GM12878 (cell line): ENCODE measurements around the gene AMBRA1. TPM values are rescaled to one million over a fixed set of nuclear protein-coding genes. Genes with fewer than 3 reads are reported as not detected.

Experiments used
- ATAC-seq: fragments of 200-7000 bp; cut with Tn5 transposase; 3 replicates; pipeline ENCODE4 v1.9.1; 2020; ENCODE audit warnings: mild to moderate bottlenecking, moderate library complexity
- BruUV-seq: library from RNA; stranded (reverse); fragments of 400-500 nt; replicated peaks from 2 replicates; lab custom pipeline; 2021; lab: Mats Ljungman, UMichigan
- CTCF ChIA-PET: fragments of 300-600 bp; sonication (Branson Sonifier 250); formaldehyde crosslinking; extraction: SDS; loops from one replicate; lab custom pipeline; 2021; ENCODE audit warnings: inconsistent platforms; lab: Yijun Ruan, JAX
- POLR2A ChIA-PET: fragments of 350-600 bp; formaldehyde crosslinking; extraction: SDS; loops from one replicate; lab custom pipeline; 2021; ENCODE audit warnings: inconsistent platforms; lab: Charles Lee
- RAD21 ChIA-PET: fragments of 300-600 bp; sonication (Branson Sonifier 250); formaldehyde crosslinking; loops from one replicate; lab custom pipeline; 2023; ENCODE audit warnings: antibody characterized with exemption; ENCODE audit not compliant: unreplicated experiment; lab: Charles Lee
- SMC1A ChIA-PET: fragments of 300-600 bp; sonication (Branson Sonifier 250); formaldehyde crosslinking; loops from one replicate; lab custom pipeline; 2023; ENCODE audit not compliant: unreplicated experiment, uncharacterized antibody; lab: Charles Lee
- DNase-seq: peaks from one replicate; pipeline ENCODE4 v3.0.0-alpha.2; 2011; ENCODE audit warnings: low read depth, low spot score
- FAIRE-seq: peaks from 3 replicates; lab custom pipeline; 2011; peaks lifted over from hg19 to GRCh38; lab: Jason Lieb, UNC
- H2AFZ ChIP-seq: 2 replicates; pipeline ENCODE4 v1.6.0; 2011; ENCODE audit warnings: low read depth, low read length, control low read depth; ENCODE audit not compliant: control insufficient read depth
- H3K27ac ChIP-seq: 2 replicates; pipeline ENCODE4 v1.5.1; 2011; ENCODE audit warnings: control low read depth; ENCODE audit not compliant: control insufficient read depth, insufficient read depth
- H3K27me3 ChIP-seq, 2 experiments: replicated peaks in 1 of 2; 2 replicates each; pipeline versions ENCODE4 v1.6.0 to v1.6.1; 2011; ENCODE audit warnings: low read length in 1 of 2; ENCODE audit not compliant: control insufficient read depth in 2 of 2, insufficient read depth in 2 of 2
- H3K36me3 ChIP-seq, 2 experiments: 2 replicates each; pipeline ENCODE4 v1.5.1; 2011; ENCODE audit warnings: low read length in 1 of 2; ENCODE audit not compliant: control insufficient read depth in 2 of 2, insufficient read depth in 2 of 2
- H3K4me1 ChIP-seq: 2 replicates; pipeline ENCODE4 v1.6.1; 2011; ENCODE audit warnings: mild to moderate bottlenecking, low read length, moderate library complexity, mixed read lengths; ENCODE audit not compliant: control insufficient read depth, insufficient read depth
- H3K4me2 ChIP-seq: 2 replicates; pipeline ENCODE4 v1.6.0; 2011; ENCODE audit warnings: control low read depth; ENCODE audit not compliant: control insufficient read depth, insufficient read depth
- H3K4me3 ChIP-seq: fragments of 200-600 bp; sonication (generic); 2 replicates; pipeline ENCODE4 v1.5.1; 2016
- H3K79me2 ChIP-seq: 2 replicates; pipeline ENCODE4 v1.6.0; 2011; ENCODE audit warnings: low read length; ENCODE audit not compliant: control insufficient read depth, insufficient read depth
- H3K9ac ChIP-seq: 2 replicates; pipeline ENCODE4 v1.8.0; 2011; ENCODE audit warnings: low read length, control low read depth, mixed read lengths; ENCODE audit not compliant: control insufficient read depth, insufficient read depth
- H3K9me3 ChIP-seq: replicated peaks from 3 replicates; pipeline ENCODE4 v1.5.1; 2011; ENCODE audit warnings: mild to moderate bottlenecking, low read length; ENCODE audit not compliant: control insufficient read depth, insufficient read depth
- H4K20me1 ChIP-seq: 2 replicates; pipeline ENCODE4 v1.6.0; 2011; ENCODE audit not compliant: control insufficient read depth, insufficient read depth
- CBX5 ChIP-seq: sonication (generic); IDR thresholded peaks from 2 replicates; pipeline ENCODE4 v1.6.1; 2016; ENCODE audit warnings: low read depth, moderate library complexity, mild to moderate bottlenecking, inconsistent platforms
- GABPA ChIP-seq: IDR thresholded peaks from 2 replicates; pipeline ENCODE4 v1.6.1; 2014; ENCODE audit warnings: antibody characterized with exemption, low read depth, mild to moderate bottlenecking, inconsistent platforms
- POLR2A ChIP-seq: IDR thresholded peaks from 2 replicates; pipeline ENCODE4 v1.6.1; 2011; ENCODE audit warnings: low read depth, mild to moderate bottlenecking, low read length
- TCF3 ChIP-seq: IDR thresholded peaks from 2 replicates; pipeline ENCODE4 v1.6.1; 2012; ENCODE audit warnings: low read depth, mild to moderate bottlenecking, low read length, borderline replicate concordance; ENCODE audit not compliant: insufficient read depth
- ZBED1 ChIP-seq: IDR thresholded peaks from 2 replicates; pipeline ENCODE4 v1.6.1; 2016; ENCODE audit warnings: borderline replicate concordance
- ZZZ3 ChIP-seq: IDR thresholded peaks from 2 replicates; pipeline ENCODE4 v1.6.1; 2011; ENCODE audit warnings: low read depth; ENCODE audit not compliant: control insufficient read depth, insufficient read length
- WGBS: methylation state at CpG from one replicate; pipeline ENCODE4 v1.1.6; 2016; ENCODE audit warnings: low lambda C conversion rate; ENCODE audit not compliant: insufficient replicate concordance, insufficient coverage; ENCODE audit errors: missing lambda C conversion rate; 5-methylcytosine and 5-hydroxymethylcytosine counted together
- in situ Hi-C: fragments of 300-500 bp; cut with MboI; formaldehyde crosslinking; loops from 9 replicates; pipeline ENCODE4 v1.14.3; 2018; ENCODE audit warnings: mixed read lengths
- intact Hi-C: fragments of 100-400 bp; cut with micrococcal nuclease; formaldehyde crosslinking; loops from one replicate; pipeline ENCODE4 v1.14.2; 2022; ENCODE audit not compliant: unreplicated experiment
- polyA plus RNA-seq, 11 experiments: library from polyadenylated mRNA; depleted of rRNA in 4 of 11; unstranded in 6 of 11; stranded (reverse) in 5 of 11; fragments of >200 nt; fragmentation: Nextera tagmentation in 4 of 11; fragmentation: Illumina TruSeq in 1 of 11; extraction: Ambion mirVana in 4 of 11; extraction: Trizol in 1 of 11; gene quantifications; 1 replicate in 1 of 11; 2 replicates in 10 of 11; pipeline versions ENCODE4 v1.2.1 to v1.2.3, GENCODE V29; 2011 to 2016; ENCODE audit warnings: inconsistent platforms in 2 of 11, missing spikeins in 2 of 11, low read depth in 1 of 11
- total RNA-seq, 4 experiments: library from RNA; depleted of rRNA in 3 of 4; stranded (reverse); fragments of >200 nt in 3 of 4; fragmentation: Illumina TruSeq in 1 of 4; extraction: Trizol in 1 of 4; gene quantifications; 2 replicates each; pipeline versions ENCODE4 v1.2.1 to v1.2.3, GENCODE V29; 2013 to 2021
- TF ChIP-seq, protein P1 (sequence below): IDR thresholded peaks from 2 replicates; pipeline ENCODE4 v1.6.1; 2012; ENCODE audit warnings: low read depth, low read length, improper control_type of control experiment

The AMBRA1 gene
- total and polyA plus RNA-seq, 10 of the 15 experiments (the other 5 are each of a cell fraction or from before 2014, with no cell fraction given) = 0.57 to 34.3 (median 13.7) TPM

- no peak overlapping the region for H2AFZ ChIP-seq
- H3K4me3 ChIP-seq = no peak overlapping the region
- 96% methylated on average over 5 of the region's 5 CpGs for WGBS
- RAD21 ChIA-PET = interaction anchor here (0.6 kb wide), 2 partner anchors 216 to 410 kb away, joined by 3 read pairs; partner anchors contain the start of gene AMBRA1
- POLR2A ChIA-PET = interaction anchor here (0.6 to 0.8 kb wide), 2 partner anchors 18 to 105 kb away, joined by 3 to 4 read pairs; no protein-coding TSS in a partner anchor
- peaks cover 4 to 21% of the 10 kb centered on the region in 2 experiments; a peak in 3 of 4 replicates for H3K36me3 ChIP-seq
- in situ Hi-C loops (no loop called here), intact Hi-C loops (no loop called here)
- peaks cover 6 to 10% of the 10 kb centered on the region in 2 experiments for H3K27me3 ChIP-seq
- H3K4me2 ChIP-seq = no peak overlapping the region
- H4K20me1 ChIP-seq = no peaks in the 10 kb centered on the region
- no peaks in the 10 kb centered on the region for H3K79me2 ChIP-seq
- DNase-seq (no peak), FAIRE-seq (no peak), ATAC-seq (no peak)
- no peak for TF ChIP-seq ZBED1
- no peak for TF ChIP-seq POLR2A
- TF ChIP-seq, protein P1, sequence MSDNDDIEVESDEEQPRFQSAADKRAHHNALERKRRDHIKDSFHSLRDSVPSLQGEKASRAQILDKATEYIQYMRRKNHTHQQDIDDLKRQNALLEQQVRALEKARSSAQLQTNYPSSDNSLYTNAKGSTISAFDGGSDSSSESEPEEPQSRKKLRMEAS = no peak
- no peak for TF ChIP-seq CBX5
- no peak for TF ChIP-seq GABPA
- TF ChIP-seq ZZZ3 = no peak
- no peak for TF ChIP-seq TCF3
- H3K9me3 ChIP-seq = no peaks in the 10 kb centered on the region
- no TSS peak for BruUV-seq
- H3K4me1 ChIP-seq = peaks cover 8% of the 10 kb centered on the region
- SMC1A ChIA-PET = interaction anchor here (0.6 kb wide), 1 partner anchor 190 kb away, joined by 3 read pairs; no protein-coding TSS in a partner anchor
- CTCF ChIA-PET = interaction anchor here (0.7 to 1.9 kb wide), 6 partner anchors 11 to 277 kb away, joined by 3 to 5 read pairs (median 3); no protein-coding TSS in a partner anchor
- no peak overlapping the region for H3K9ac ChIP-seq
- H3K27ac ChIP-seq = no peak overlapping the region
Measured at GRCh38 chr11:46377831-46378230, 216.0 kb downstream of the AMBRA1 start.
